Ovary (tissue), 3 donors: ENCODE results near the gene EPHB6.

ENCODE experiments used
- POLR2A ChIP-seq: fragments of 450-650 bp; IDR thresholded peaks from one replicate; pipeline ENCODE4 v1.6.1; 2017; ENCODE audit warnings: antibody characterized with exemption, mild to moderate bottlenecking, moderate library complexity
- TF ChIP-seq, protein P1 (sequence below), 3 donors: fragments of 450-650 bp in 2 of 3; fragments of 200-600 bp in 1 of 3; IDR thresholded peaks; one replicate each; pipeline versions ENCODE4 v1.5.1 to v1.8.0; 2016 to 2022; ENCODE audit warnings: antibody characterized with exemption in 3 of 3, mild to moderate bottlenecking in 1 of 3
- donor health status: DM: no; HTN: no; CAD: no.

DNA sequence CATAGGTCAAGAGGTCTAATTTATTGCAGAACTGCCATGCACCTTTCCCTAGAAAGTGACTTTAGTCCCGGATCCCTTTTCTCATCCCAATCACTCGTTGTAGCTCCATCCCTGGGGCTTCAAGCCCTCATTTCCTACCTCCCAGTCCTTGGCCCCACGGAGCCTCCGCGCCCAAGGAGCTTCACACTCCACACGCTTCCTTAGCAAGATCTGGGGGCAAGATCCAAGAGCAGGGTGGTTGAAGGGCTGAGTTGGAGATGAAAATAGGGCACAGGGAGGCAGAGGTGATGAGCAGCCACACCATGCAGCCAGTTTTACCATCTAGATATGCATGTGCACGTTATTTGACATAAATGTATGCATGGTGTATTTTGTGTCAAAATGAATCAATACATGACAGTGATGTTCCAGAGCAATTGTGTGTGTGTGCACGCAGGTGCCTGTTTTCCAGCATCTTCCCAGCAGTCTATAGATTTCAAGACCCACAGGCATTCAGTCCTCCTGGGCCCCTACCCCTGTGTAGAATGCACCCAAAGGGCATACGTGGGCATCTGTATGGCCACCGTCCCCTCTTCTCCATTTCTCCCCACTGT lies 36.7 kb downstream of the EPHB6 start:
- no peak for TF ChIP-seq POLR2A
- TF ChIP-seq, protein P1, sequence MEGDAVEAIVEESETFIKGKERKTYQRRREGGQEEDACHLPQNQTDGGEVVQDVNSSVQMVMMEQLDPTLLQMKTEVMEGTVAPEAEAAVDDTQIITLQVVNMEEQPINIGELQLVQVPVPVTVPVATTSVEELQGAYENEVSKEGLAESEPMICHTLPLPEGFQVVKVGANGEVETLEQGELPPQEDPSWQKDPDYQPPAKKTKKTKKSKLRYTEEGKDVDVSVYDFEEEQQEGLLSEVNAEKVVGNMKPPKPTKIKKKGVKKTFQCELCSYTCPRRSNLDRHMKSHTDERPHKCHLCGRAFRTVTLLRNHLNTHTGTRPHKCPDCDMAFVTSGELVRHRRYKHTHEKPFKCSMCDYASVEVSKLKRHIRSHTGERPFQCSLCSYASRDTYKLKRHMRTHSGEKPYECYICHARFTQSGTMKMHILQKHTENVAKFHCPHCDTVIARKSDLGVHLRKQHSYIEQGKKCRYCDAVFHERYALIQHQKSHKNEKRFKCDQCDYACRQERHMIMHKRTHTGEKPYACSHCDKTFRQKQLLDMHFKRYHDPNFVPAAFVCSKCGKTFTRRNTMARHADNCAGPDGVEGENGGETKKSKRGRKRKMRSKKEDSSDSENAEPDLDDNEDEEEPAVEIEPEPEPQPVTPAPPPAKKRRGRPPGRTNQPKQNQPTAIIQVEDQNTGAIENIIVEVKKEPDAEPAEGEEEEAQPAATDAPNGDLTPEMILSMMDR (IDR thresholded peaks at IDR 0.05) = no peak
